Hepatocyte (in vitro differentiated cells): ENCODE results near the gene DNAJB1. TPM values are rescaled to one million over a fixed set of nuclear protein-coding genes. Genes with fewer than 3 reads are reported as not detected.

Experiments
- DNase-seq: peaks from one replicate; pipeline ENCODE4 v3.0.0-alpha.2; 2016; ENCODE audit warnings: low spot score
- H2AFZ ChIP-seq: fragments of 200-600 bp; sonication (generic); 2 replicates; pipeline ENCODE4 v1.6.0; 2016; ENCODE audit warnings: antibody characterized with exemption, mild to moderate bottlenecking
- H3K27ac ChIP-seq: fragments of 200-600 bp; sonication (generic); 2 replicates; pipeline ENCODE4 v1.5.1; 2016; ENCODE audit warnings: mild to moderate bottlenecking
- H3K27me3 ChIP-seq: fragments of 200-600 bp; sonication (generic); 2 replicates; pipeline ENCODE4 v1.6.1; 2016
- H3K36me3 ChIP-seq: fragments of 200-600 bp; sonication (generic); replicated peaks from 2 replicates; pipeline ENCODE4 v1.5.1; 2016; ENCODE audit warnings: low read depth; ENCODE audit not compliant: insufficient read depth
- H3K4me1 ChIP-seq: fragments of 200-600 bp; sonication (generic); 2 replicates; pipeline ENCODE4 v1.5.1; 2016; ENCODE audit warnings: mild to moderate bottlenecking, moderate library complexity; ENCODE audit not compliant: insufficient read depth
- H3K4me2 ChIP-seq: fragments of 200-600 bp; sonication (generic); 2 replicates; pipeline ENCODE4 v1.6.0; 2016
- H3K4me3 ChIP-seq: fragments of 200-600 bp; sonication (generic); 2 replicates; pipeline ENCODE4 v1.5.1; 2016; ENCODE audit warnings: mild to moderate bottlenecking
- H3K79me2 ChIP-seq: fragments of 200-600 bp; sonication (generic); 2 replicates; pipeline ENCODE4 v1.6.0; 2017; ENCODE audit warnings: mild to moderate bottlenecking
- H3K9me2 ChIP-seq: fragments of 200-600 bp; sonication (generic); replicated peaks from 2 replicates; pipeline ENCODE4 v1.6.0; 2017; ENCODE audit warnings: mild to moderate bottlenecking; ENCODE audit not compliant: insufficient read depth
- H3K9me3 ChIP-seq: fragments of 200-600 bp; sonication (generic); 2 replicates; pipeline ENCODE4 v1.5.1; 2016; ENCODE audit warnings: low read depth, mild to moderate bottlenecking
- H4K20me1 ChIP-seq: fragments of 200-600 bp; sonication (generic); 2 replicates; pipeline ENCODE4 v1.6.0; 2016; ENCODE audit warnings: mild to moderate bottlenecking; ENCODE audit not compliant: insufficient read depth, poor library complexity, severe bottlenecking
- EZH2 ChIP-seq: fragments of 200-600 bp; sonication (generic); IDR thresholded peaks from 2 replicates; pipeline ENCODE4 v1.6.1; 2016; ENCODE audit warnings: antibody characterized with exemption, mild to moderate bottlenecking, borderline replicate concordance
- EZH2phosphoT487 ChIP-seq: fragments of 200-600 bp; sonication (generic); IDR thresholded peaks from one replicate; pipeline ENCODE4 v1.6.1; 2018; ENCODE audit warnings: antibody characterized with exemption, mild to moderate bottlenecking, low read depth, moderate library complexity; ENCODE audit not compliant: unreplicated experiment, severe bottlenecking
- WGBS: methylation state at CpG from one replicate; pipeline ENCODE4 v1.1.6; 2016; ENCODE audit warnings: low lambda C conversion rate; ENCODE audit errors: missing lambda C conversion rate; 5-methylcytosine and 5-hydroxymethylcytosine counted together
- microRNA counts: library from miRNA; unstranded; fragments of <30 nt; microRNA quantifications from one replicate; lab custom pipeline; 2017
- microRNA-seq: library from miRNA; unstranded; fragments of <30 nt; microRNA quantifications from one replicate; pipeline ENCODE4, GENCODE V29; 2017
- polyA plus RNA-seq: library from polyadenylated mRNA; unstranded; fragments of >200 nt; fragmentation: Nextera tagmentation; extraction: Ambion mirVana; gene quantifications from 2 replicates; pipeline ENCODE4 v1.2.1, GENCODE V29; 2016
- small RNA-seq: library from RNA; depleted of rRNA; stranded (forward); fragments of <200 nt; gene quantifications from one replicate; pipeline ENCODE3, GENCODE V24; 2014
- total RNA-seq: library from RNA; depleted of rRNA; stranded (reverse); fragments of >200 nt; gene quantifications from 2 replicates; pipeline ENCODE4 v1.2.3, GENCODE V29; 2014
- TF ChIP-seq, protein P1 (sequence below): fragments of 200-600 bp; sonication (generic); IDR thresholded peaks from 2 replicates; pipeline ENCODE4 v1.5.1; 2016; ENCODE audit warnings: antibody characterized with exemption, mild to moderate bottlenecking; ENCODE audit not compliant: poor library complexity

DNAJB1 gene
- total and polyA plus RNA-seq, 2 experiments from 2014 or later = 104 to 185 TPM

DNA sequence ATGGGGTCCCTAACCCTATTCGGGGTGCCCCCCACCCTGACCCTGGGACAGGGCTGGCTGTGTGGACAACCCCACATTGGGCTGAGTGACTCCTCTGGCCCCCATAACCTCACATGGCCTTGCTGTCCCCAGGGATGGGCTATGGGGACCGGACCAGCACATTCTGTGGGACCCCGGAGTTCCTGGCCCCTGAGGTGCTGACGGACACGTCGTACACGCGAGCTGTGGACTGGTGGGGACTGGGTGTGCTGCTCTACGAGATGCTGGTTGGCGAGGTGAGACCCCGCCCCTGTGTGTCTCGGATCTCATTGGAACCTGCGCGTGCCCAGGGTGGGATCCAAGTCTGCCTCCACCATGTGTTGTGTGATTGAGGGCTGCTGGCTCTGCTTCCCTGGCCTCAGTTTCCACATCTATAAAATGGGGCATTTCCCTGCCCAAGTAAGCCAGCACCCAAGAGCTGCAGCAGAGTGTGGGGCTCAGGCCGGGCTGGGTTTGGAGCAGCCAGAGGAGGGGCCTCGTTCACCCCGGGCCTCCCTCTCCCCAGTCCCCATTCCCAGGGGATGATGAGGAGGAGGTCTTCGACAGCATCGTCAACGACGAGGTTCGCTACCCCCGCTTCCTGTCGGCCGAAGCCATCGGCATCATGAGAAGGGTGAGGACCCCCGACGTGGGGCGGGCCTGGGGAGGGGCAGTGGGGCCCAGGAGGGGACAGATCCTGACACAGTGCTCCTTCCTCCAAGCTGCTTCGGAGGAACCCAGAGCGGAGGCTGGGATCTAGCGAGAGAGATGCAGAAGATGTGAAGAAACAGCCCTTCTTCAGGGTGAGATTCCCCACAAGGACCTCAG lies 47.9 kb downstream of the DNAJB1 start:
- Histone ChIP-seq H3K4me1 (peaks cover 16% of the 10 kb centered on the region), H3K9me3 (no peaks in the 10 kb centered on the region), H2AFZ (no peak overlapping the region), H3K4me3 (no peak overlapping the region), H3K79me2 (no peaks in the 10 kb centered on the region), H3K9me2 (no peaks in the 10 kb centered on the region), H3K36me3 (no peaks in the 10 kb centered on the region), H3K27ac (no peak overlapping the region), H3K4me2 (no peak overlapping the region), H4K20me1 (no peaks in the 10 kb centered on the region), H3K27me3 (no peaks in the 10 kb centered on the region)
- no peak for DNase-seq
- 90% methylated on average over 25 of the region's 32 CpGs for WGBS
- TF ChIP-seq, protein P1, sequence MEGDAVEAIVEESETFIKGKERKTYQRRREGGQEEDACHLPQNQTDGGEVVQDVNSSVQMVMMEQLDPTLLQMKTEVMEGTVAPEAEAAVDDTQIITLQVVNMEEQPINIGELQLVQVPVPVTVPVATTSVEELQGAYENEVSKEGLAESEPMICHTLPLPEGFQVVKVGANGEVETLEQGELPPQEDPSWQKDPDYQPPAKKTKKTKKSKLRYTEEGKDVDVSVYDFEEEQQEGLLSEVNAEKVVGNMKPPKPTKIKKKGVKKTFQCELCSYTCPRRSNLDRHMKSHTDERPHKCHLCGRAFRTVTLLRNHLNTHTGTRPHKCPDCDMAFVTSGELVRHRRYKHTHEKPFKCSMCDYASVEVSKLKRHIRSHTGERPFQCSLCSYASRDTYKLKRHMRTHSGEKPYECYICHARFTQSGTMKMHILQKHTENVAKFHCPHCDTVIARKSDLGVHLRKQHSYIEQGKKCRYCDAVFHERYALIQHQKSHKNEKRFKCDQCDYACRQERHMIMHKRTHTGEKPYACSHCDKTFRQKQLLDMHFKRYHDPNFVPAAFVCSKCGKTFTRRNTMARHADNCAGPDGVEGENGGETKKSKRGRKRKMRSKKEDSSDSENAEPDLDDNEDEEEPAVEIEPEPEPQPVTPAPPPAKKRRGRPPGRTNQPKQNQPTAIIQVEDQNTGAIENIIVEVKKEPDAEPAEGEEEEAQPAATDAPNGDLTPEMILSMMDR = no peak
- TF ChIP-seq EZH2 (no peak), EZH2phosphoT487 (no peak)

DNA sequence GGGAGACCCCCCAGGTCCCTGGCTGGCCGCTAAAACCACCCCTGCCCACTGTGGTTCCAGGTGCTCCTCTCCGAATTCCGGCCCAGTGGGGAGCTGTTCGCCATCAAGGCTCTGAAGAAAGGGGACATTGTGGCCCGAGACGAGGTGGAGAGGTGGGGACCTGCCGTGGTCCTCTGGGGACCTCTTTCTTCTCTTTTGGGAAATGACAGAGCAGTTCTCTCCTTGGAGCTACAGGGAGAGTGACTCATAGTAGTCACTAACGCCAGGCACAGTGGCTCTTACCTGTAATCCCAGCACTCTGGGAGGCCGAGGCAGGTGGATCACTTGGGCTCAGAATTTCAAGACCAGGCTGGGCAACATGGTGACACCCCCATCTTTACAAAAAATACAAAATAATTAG lies 50.4 kb downstream of the DNAJB1 start:
- Histone ChIP-seq H3K4me1 (peaks cover 11% of the 10 kb centered on the region), H3K9me3 (no peaks in the 10 kb centered on the region), H3K79me2 (no peaks in the 10 kb centered on the region), H3K4me3 (no peak overlapping the region), H3K9me2 (no peaks in the 10 kb centered on the region), H4K20me1 (no peaks in the 10 kb centered on the region), H3K27me3 (no peaks in the 10 kb centered on the region), H3K4me2 (no peak overlapping the region), H3K27ac (no peak overlapping the region), H3K36me3 (no peaks in the 10 kb centered on the region), H2AFZ (no peak overlapping the region)
- TF ChIP-seq EZH2 = no peak
- TF ChIP-seq, protein P1 = no peak
- no peak for TF ChIP-seq EZH2phosphoT487
- DNase-seq = no peak
- 83% methylated on average over 9 of the region's 9 CpGs for WGBS

DNA sequence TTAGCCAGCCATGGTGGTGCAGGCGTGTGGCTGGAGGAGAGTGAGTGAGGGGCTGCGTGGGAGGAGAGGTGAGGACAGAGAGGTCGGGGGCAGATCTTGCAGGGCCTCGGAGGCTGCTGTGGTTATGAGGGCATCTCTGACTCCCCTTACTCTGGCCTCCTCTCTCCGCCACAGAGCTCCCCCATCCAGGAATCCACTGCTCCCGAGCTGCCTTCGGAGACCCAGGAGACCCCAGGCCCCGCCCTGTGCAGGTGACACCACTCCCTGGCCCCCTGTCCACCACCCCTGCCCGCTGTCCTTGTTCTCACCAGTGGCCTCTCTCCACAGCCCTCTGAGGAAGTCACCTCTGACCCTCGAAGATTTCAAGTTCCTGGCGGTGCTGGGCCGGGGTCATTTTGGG lies 50.8 kb downstream of the DNAJB1 start:
- no peak for DNase-seq
- Histone ChIP-seq H3K4me1 (peaks cover 6% of the 10 kb centered on the region), H4K20me1 (no peaks in the 10 kb centered on the region), H3K9me2 (no peaks in the 10 kb centered on the region), H3K4me2 (no peak overlapping the region), H2AFZ (no peak overlapping the region), H3K36me3 (no peaks in the 10 kb centered on the region), H3K4me3 (no peak overlapping the region), H3K27me3 (no peaks in the 10 kb centered on the region), H3K79me2 (no peaks in the 10 kb centered on the region), H3K9me3 (no peaks in the 10 kb centered on the region), H3K27ac (no peak overlapping the region)
- TF ChIP-seq EZH2phosphoT487 (no peak), EZH2 (no peak)
- TF ChIP-seq, protein P1 = no peak
- WGBS = 92% methylated on average over 10 of the region's 12 CpGs

MicroRNAs encoded within 50 kb of the gene (microRNA counts, 767-probe panel; counts per million panel counts)
- not detected for microRNA hsa-miR-639 (lab: Ali Mortazavi, UCI)

Small RNA genes within 50 kb of the gene (microRNA-seq; reads per million reads assigned to microRNA genes)
- not detected for gene MIR639

Small RNA genes within 50 kb of the gene (small RNA-seq; reads per million reads assigned to genes)
- gene SNRPGP15 = not detected

Other genes with a start within 250 kb of the DNAJB1 start
- gene ADGRE5, start 137.0 kb downstream of the DNAJB1 start, total RNA-seq = 4.5 and 5.0 TPM in 2 replicates
- gene ADGRE5, start 137.0 kb downstream of the DNAJB1 start, polyA plus RNA-seq = 7.3 and 13.1 TPM in 2 replicates
- gene DDX39A, start 99.1 kb downstream of the DNAJB1 start, total RNA-seq = 51.8 and 79.2 TPM in 2 replicates
- 106 and 135 TPM in 2 replicates for gene DDX39A, start 99.1 kb downstream of the DNAJB1 start, polyA plus RNA-seq
- 57.4 and 61.4 TPM in 2 replicates for gene PKN1, start 85.1 kb downstream of the DNAJB1 start, total RNA-seq
- gene PKN1, start 85.1 kb downstream of the DNAJB1 start, polyA plus RNA-seq = 83.3 and 88.5 TPM in 2 replicates
- gene PTGER1, start 43.0 kb downstream of the DNAJB1 start, total RNA-seq = 0.60 and 2.8 TPM in 2 replicates
- gene PTGER1, start 43.0 kb downstream of the DNAJB1 start, polyA plus RNA-seq = 3.5 and 7.6 TPM in 2 replicates
- gene GIPC1, start 22.3 kb downstream of the DNAJB1 start, total RNA-seq = 102 and 127 TPM in 2 replicates
- 186 and 201 TPM in 2 replicates for gene GIPC1, start 22.3 kb downstream of the DNAJB1 start, polyA plus RNA-seq
- gene TECR, start 11.2 kb upstream of the DNAJB1 start, total RNA-seq = 65.3 and 102 TPM in 2 replicates
- 366 and 370 TPM in 2 replicates for gene TECR, start 11.2 kb upstream of the DNAJB1 start, polyA plus RNA-seq
- gene NDUFB7, start 53.7 kb upstream of the DNAJB1 start, total RNA-seq = 201 and 226 TPM in 2 replicates
- gene NDUFB7, start 53.7 kb upstream of the DNAJB1 start, polyA plus RNA-seq = 354 and 442 TPM in 2 replicates
- gene CLEC17A, start 64.7 kb upstream of the DNAJB1 start, total RNA-seq = not detected in 2 replicates
- not detected in 2 replicates for gene CLEC17A, start 64.7 kb upstream of the DNAJB1 start, polyA plus RNA-seq
- gene ADGRE3, start 156.4 kb upstream of the DNAJB1 start, total RNA-seq = not detected in 2 replicates
- not detected in 2 replicates for gene ADGRE3, start 156.4 kb upstream of the DNAJB1 start, polyA plus RNA-seq
- gene ZNF333, start 171.7 kb upstream of the DNAJB1 start, total RNA-seq = 15.7 and 21.9 TPM in 2 replicates
- 7.1 TPM in 2 replicates for gene ZNF333, start 171.7 kb upstream of the DNAJB1 start, polyA plus RNA-seq